Measurements from ENCODE around the gene MAGI1. TPM values are rescaled to one million over a fixed set of nuclear protein-coding genes. Genes with fewer than 3 reads are reported as not detected.

MAGI1 gene
- total RNA-seq, 2 donors from 2014 or later = 37.5 to 51.6 TPM

DNA sequence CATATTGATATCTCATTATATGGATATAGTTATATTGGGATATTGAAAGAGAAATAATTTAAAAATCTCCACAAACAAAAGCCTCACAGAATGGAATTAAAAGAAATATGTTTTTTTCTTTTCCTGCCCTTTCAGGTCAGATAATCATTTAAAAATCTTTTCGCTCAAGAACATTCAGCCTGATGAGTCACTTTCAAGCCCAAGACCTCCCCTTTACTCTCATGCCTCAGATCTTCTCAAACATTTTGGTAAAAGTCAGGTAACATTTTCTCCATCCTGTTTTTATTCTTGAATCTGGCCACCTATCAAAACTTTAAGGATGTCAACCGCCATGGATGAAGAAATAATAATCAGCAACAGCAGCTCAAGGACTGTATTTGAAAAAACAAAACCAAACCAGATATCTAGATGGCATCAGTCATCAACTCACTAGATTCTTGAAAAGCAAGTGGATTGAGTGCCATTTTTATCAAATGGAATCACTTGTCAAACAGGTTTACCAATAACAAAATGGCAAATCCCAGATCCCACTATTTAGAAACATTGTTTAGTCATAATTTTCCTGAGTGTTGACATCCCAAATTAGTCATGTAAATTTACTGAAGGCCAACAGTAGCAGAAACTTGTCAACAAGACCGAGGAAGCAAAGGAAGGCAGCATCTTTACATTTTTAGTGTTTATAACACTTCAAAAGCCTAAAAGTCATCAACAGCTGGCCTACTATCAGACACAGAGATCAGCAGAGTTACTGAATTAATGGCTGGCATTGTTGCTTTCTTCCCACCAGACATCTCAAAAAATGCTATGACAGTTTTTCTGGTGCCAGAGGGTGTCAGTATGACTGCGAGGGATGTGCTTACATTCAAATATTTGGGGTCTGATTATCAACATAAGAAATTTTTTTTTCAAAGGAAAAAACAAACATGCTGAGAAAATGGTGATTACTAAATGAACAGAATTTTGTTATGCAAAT is 444.7 kb downstream of the MAGI1 start:
- TF ChIP-seq POLR2A (IDR thresholded peaks at IDR 0.05) (no peak), POLR2AphosphoS5 (IDR thresholded peaks at IDR 0.05) (no peak)
- TF ChIP-seq, protein P1, sequence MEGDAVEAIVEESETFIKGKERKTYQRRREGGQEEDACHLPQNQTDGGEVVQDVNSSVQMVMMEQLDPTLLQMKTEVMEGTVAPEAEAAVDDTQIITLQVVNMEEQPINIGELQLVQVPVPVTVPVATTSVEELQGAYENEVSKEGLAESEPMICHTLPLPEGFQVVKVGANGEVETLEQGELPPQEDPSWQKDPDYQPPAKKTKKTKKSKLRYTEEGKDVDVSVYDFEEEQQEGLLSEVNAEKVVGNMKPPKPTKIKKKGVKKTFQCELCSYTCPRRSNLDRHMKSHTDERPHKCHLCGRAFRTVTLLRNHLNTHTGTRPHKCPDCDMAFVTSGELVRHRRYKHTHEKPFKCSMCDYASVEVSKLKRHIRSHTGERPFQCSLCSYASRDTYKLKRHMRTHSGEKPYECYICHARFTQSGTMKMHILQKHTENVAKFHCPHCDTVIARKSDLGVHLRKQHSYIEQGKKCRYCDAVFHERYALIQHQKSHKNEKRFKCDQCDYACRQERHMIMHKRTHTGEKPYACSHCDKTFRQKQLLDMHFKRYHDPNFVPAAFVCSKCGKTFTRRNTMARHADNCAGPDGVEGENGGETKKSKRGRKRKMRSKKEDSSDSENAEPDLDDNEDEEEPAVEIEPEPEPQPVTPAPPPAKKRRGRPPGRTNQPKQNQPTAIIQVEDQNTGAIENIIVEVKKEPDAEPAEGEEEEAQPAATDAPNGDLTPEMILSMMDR (IDR thresholded peaks at IDR 0.05) = no peak
- Histone ChIP-seq H3K4me1 (replicated peaks) (no peaks in the 10 kb centered on the region), H3K36me3 (no peaks in the 10 kb centered on the region), H3K27ac (no peak overlapping the region), H3K9me3 (no peaks in the 10 kb centered on the region), H3K4me3 (no peak overlapping the region), H3K27me3 (replicated peaks; ENCODE audit: insufficient read depth) (no peaks in the 10 kb centered on the region)
- DNase-seq (ENCODE audit: low spot score) = no peak
- WGBS = 92% methylated on average over 4 of the region's 4 CpGs
- intact Hi-C loops (cut with DNase I) = no loop called here

DNA sequence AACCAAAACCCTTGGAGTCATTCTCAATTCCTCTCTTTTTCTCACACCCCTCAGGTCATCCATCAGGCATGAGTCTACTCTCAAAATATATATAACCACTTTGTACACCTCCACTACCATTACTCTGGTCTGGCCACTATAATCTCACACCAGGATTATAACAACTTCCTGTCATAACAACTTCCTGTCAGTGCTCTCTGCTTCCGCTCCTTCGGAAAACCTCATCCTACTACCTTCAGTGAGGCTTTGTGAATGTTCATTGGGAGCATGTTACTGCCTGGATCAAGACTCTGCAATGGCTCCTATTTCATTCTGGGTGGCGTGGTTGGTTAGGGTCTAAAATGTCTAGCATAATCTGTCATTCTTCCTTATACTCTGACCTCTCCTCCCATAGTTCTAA is 447.4 kb downstream of the MAGI1 start:
- Histone ChIP-seq H3K27me3 (replicated peaks; ENCODE audit: insufficient read depth) (no peaks in the 10 kb centered on the region), H3K36me3 (no peaks in the 10 kb centered on the region), H3K27ac (no peak overlapping the region), H3K9me3 (no peaks in the 10 kb centered on the region), H3K4me1 (replicated peaks) (no peaks in the 10 kb centered on the region), H3K4me3 (no peak overlapping the region)
- TF ChIP-seq, protein P1 (IDR thresholded peaks at IDR 0.05) = no peak
- TF ChIP-seq POLR2A (IDR thresholded peaks at IDR 0.05) (no peak), POLR2AphosphoS5 (IDR thresholded peaks at IDR 0.05) (no peak)
- no peak for DNase-seq (ENCODE audit: low spot score)
- intact Hi-C loops (cut with DNase I) = no loop called here
- 95% methylated on average over 3 of the region's 3 CpGs for WGBS

DNA sequence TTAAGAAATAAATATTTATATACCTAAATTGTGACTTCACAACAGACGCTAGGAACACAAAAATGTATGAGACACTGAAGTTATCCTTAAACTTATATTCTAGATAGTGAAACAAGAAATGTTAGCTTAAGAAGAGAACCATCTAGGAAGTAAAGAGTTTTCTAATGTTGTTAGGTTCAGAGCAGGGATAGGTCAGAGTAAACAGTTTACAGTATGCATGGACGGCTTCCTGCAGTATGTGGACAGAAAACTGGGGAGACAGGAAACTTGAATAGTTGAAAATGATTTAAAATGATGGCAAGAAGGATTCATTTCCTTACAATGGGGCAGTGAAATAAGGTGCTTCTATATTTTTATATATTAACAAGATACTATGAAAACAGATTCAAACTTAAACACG is 449.8 kb downstream of the MAGI1 start:
- no peak overlapping the region for H3K27ac ChIP-seq
- no peaks in the 10 kb centered on the region for H3K27me3 ChIP-seq (replicated peaks; ENCODE audit: insufficient read depth)
- no peaks in the 10 kb centered on the region for H3K4me1 ChIP-seq (replicated peaks)
- no peaks in the 10 kb centered on the region for H3K36me3 ChIP-seq
- no peak overlapping the region for H3K4me3 ChIP-seq
- intact Hi-C loops (cut with DNase I) = no loop called here
- TF ChIP-seq, protein P1 (IDR thresholded peaks at IDR 0.05) = no peak
- TF ChIP-seq POLR2AphosphoS5 (IDR thresholded peaks at IDR 0.05) = no peak
- TF ChIP-seq POLR2A (IDR thresholded peaks at IDR 0.05) = no peak
- WGBS = 95% methylated on average over 3 of the region's 3 CpGs
- no peaks in the 10 kb centered on the region for H3K9me3 ChIP-seq
- DNase-seq (ENCODE audit: low spot score) = no peak

DNA sequence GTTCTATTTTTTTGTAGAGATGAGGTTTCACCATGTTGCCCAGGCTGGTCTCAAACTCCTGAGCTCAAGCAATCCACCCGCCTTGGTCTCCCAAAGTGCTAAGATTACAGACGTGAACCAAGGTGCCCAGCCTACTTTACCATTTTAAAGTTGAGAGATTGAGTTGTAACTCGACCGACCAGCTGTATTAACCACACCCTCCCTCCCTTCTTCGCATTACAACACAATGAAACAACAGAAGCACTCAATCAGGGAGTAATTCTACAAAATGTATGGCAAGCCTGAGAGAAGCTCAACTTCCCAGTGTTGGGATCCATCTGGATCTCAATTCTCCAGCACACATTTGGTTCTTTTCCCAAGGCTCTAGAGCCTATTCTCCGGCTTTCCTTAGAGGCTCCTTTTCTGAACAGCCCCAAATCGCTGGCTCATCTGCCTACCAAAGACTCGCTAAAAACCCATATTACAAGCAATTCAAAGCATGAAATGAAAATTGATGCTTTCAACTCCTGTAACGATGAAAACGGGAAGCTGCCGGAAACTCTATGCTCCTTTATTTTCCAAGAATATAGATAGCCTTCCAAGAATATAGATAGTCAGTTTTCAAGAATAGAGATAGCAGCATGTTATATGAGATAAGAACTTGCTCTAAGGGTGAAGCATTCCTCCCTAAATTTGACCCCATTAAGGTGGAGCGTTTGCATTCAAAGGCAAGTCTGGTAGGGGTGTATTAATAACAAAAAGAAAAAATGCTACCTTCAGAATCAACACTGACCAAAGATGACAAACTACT is 450.9 kb downstream of the MAGI1 start:
- no peak overlapping the region for H3K4me3 ChIP-seq
- H3K9me3 ChIP-seq = no peaks in the 10 kb centered on the region
- no peak for DNase-seq (ENCODE audit: low spot score)
- TF ChIP-seq POLR2AphosphoS5 (IDR thresholded peaks at IDR 0.05) = no peak
- no peak for TF ChIP-seq POLR2A (IDR thresholded peaks at IDR 0.05)
- TF ChIP-seq, protein P1 (IDR thresholded peaks at IDR 0.05) = no peak
- no peaks in the 10 kb centered on the region for H3K27me3 ChIP-seq (replicated peaks; ENCODE audit: insufficient read depth)
- H3K36me3 ChIP-seq = no peaks in the 10 kb centered on the region
- intact Hi-C loops (cut with DNase I) = no loop called here
- 89% methylated on average over 12 of the region's 12 CpGs for WGBS
- H3K4me1 ChIP-seq (replicated peaks) = no peaks in the 10 kb centered on the region
- no peak overlapping the region for H3K27ac ChIP-seq

Measured in prostate gland (tissue), 2 donors.